ENCODE results near the gene TIFAB. TPM values are rescaled to one million over a fixed set of nuclear protein-coding genes. Genes with fewer than 3 reads are reported as not detected.

The TIFAB gene
- total and polyA plus RNA-seq, 2 donors: 0.30 to 2.5 TPM

GRCh38 chr5:135436951-135437418 lies 15.2 kb downstream of the TIFAB start:
- no peak overlapping the region for H3K27ac ChIP-seq (ENCODE audit: low read depth in 1 of 2, low read length in 1 of 2)
- H3K27me3 ChIP-seq (ENCODE audit: control insufficient read depth in 2 of 2, insufficient read depth in 1 of 2, low read length in 1 of 2): no peaks in the 10 kb centered on the region
- H3K4me1 ChIP-seq (ENCODE audit: control insufficient read depth in 2 of 2, insufficient read depth in 2 of 2, low read length in 2 of 2): peaks cover 0 to 41% of the 10 kb centered on the region in 2 donors
- WGBS: 72% methylated on average over 7 of the region's 7 CpGs
- no peaks in the 10 kb centered on the region for H3K36me3 ChIP-seq (ENCODE audit: control insufficient read depth in 2 of 2, insufficient read depth in 2 of 2, low read length in 1 of 2)
- no peak for DNase-seq (ENCODE audit: low read depth in 6 of 9, low spot score in 9 of 9)
- no peaks in the 10 kb centered on the region for H3K9me3 ChIP-seq (ENCODE audit: control insufficient read depth in 2 of 2, insufficient read depth in 1 of 2, low read length in 1 of 2)
- H3K4me3 ChIP-seq (ENCODE audit: low read length in 2 of 2): no peak overlapping the region

- Histone ChIP-seq H3K4me1 (ENCODE audit: control insufficient read depth in 2 of 2, insufficient read depth in 2 of 2, low read length in 2 of 2) (peaks cover 0 to 33% of the 10 kb centered on the region in 2 donors), H3K27me3 (ENCODE audit: control insufficient read depth in 2 of 2, insufficient read depth in 1 of 2, low read length in 1 of 2) (no peaks in the 10 kb centered on the region), H3K9me3 (ENCODE audit: control insufficient read depth in 2 of 2, insufficient read depth in 1 of 2, low read length in 1 of 2) (no peaks in the 10 kb centered on the region), H3K36me3 (ENCODE audit: control insufficient read depth in 2 of 2, insufficient read depth in 2 of 2, low read length in 1 of 2) (no peaks in the 10 kb centered on the region), H3K27ac (ENCODE audit: low read depth in 1 of 2, low read length in 1 of 2) (no peak overlapping the region), H3K4me3 (ENCODE audit: low read length in 2 of 2) (no peak overlapping the region)
- no peak for DNase-seq (ENCODE audit: low read depth in 6 of 9, low spot score in 9 of 9)
- WGBS: 93% methylated on average over 9 of the region's 9 CpGs
Measured at GRCh38 chr5:135435467-135436330, 16.5 kb downstream of the TIFAB start.

GRCh38 chr5:135434591-135435466 lies 17.3 kb downstream of the TIFAB start:
- no peak for DNase-seq (ENCODE audit: low read depth in 6 of 9, low spot score in 9 of 9)
- 79% methylated on average over 24 of the region's 24 CpGs for WGBS
- H3K4me1 ChIP-seq (ENCODE audit: control insufficient read depth in 2 of 2, insufficient read depth in 2 of 2, low read length in 2 of 2): peaks cover 0 to 29% of the 10 kb centered on the region in 2 donors

GRCh38 chr5:135433681-135434426 lies 18.3 kb downstream of the TIFAB start:
- 93% methylated on average over 12 of the region's 12 CpGs for WGBS
- H3K36me3 ChIP-seq (ENCODE audit: control insufficient read depth in 2 of 2, insufficient read depth in 2 of 2, low read length in 1 of 2): no peaks in the 10 kb centered on the region
- no peaks in the 10 kb centered on the region for H3K27me3 ChIP-seq (ENCODE audit: control insufficient read depth in 2 of 2, insufficient read depth in 1 of 2, low read length in 1 of 2)
- H3K4me1 ChIP-seq (ENCODE audit: control insufficient read depth in 2 of 2, insufficient read depth in 2 of 2, low read length in 2 of 2): peaks cover 0 to 25% of the 10 kb centered on the region in 2 donors
- H3K4me3 ChIP-seq (ENCODE audit: low read length in 2 of 2): no peak overlapping the region
- no peak for DNase-seq (ENCODE audit: low read depth in 6 of 9, low spot score in 9 of 9)
- peaks cover 0 to under 1% of the 10 kb centered on the region in 2 donors for H3K9me3 ChIP-seq (ENCODE audit: control insufficient read depth in 2 of 2, insufficient read depth in 1 of 2, low read length in 1 of 2)
- H3K27ac ChIP-seq (ENCODE audit: low read depth in 1 of 2, low read length in 1 of 2): no peak overlapping the region

More at GRCh38 chr5:135434591-135435466, 17.3 kb downstream of the TIFAB start:
- no peak overlapping the region for H3K4me3 ChIP-seq (ENCODE audit: low read length in 2 of 2)
- H3K27me3 ChIP-seq (ENCODE audit: control insufficient read depth in 2 of 2, insufficient read depth in 1 of 2, low read length in 1 of 2): no peaks in the 10 kb centered on the region
- H3K36me3 ChIP-seq (ENCODE audit: control insufficient read depth in 2 of 2, insufficient read depth in 2 of 2, low read length in 1 of 2): no peaks in the 10 kb centered on the region
- H3K27ac ChIP-seq (ENCODE audit: low read depth in 1 of 2, low read length in 1 of 2): no peak overlapping the region
- no peaks in the 10 kb centered on the region for H3K9me3 ChIP-seq (ENCODE audit: control insufficient read depth in 2 of 2, insufficient read depth in 1 of 2, low read length in 1 of 2)

GRCh38 chr5:135432113-135432512 lies 20.0 kb downstream of the TIFAB start:
- H3K36me3 ChIP-seq (ENCODE audit: control insufficient read depth in 2 of 2, insufficient read depth in 2 of 2, low read length in 1 of 2): no peaks in the 10 kb centered on the region

GRCh38 chr5:135430135-135430437 lies 22.1 kb downstream of the TIFAB start:
- Histone ChIP-seq H3K9me3 (ENCODE audit: control insufficient read depth in 2 of 2, insufficient read depth in 1 of 2, low read length in 1 of 2) (peaks cover 0 to 4% of the 10 kb centered on the region in 2 donors), H3K27me3 (ENCODE audit: control insufficient read depth in 2 of 2, insufficient read depth in 1 of 2, low read length in 1 of 2) (no peaks in the 10 kb centered on the region), H3K4me1 (ENCODE audit: control insufficient read depth in 2 of 2, insufficient read depth in 2 of 2, low read length in 2 of 2) (peaks cover 3 to 12% of the 10 kb centered on the region in 2 donors), H3K36me3 (ENCODE audit: control insufficient read depth in 2 of 2, insufficient read depth in 2 of 2, low read length in 1 of 2) (no peaks in the 10 kb centered on the region), H3K4me3 (ENCODE audit: low read length in 2 of 2) (no peak overlapping the region), H3K27ac (ENCODE audit: low read depth in 1 of 2, low read length in 1 of 2) (no peak overlapping the region)
- WGBS: 96% methylated on average over 7 of the region's 7 CpGs
- no peak for DNase-seq (ENCODE audit: low read depth in 6 of 9, low spot score in 9 of 9)

More at GRCh38 chr5:135432113-135432512, 20.0 kb downstream of the TIFAB start:
- Histone ChIP-seq H3K4me3 (ENCODE audit: low read length in 2 of 2) (no peak overlapping the region), H3K4me1 (ENCODE audit: control insufficient read depth in 2 of 2, insufficient read depth in 2 of 2, low read length in 2 of 2) (peaks cover 0 to 8% of the 10 kb centered on the region in 2 donors), H3K27ac (ENCODE audit: low read depth in 1 of 2, low read length in 1 of 2) (no peak overlapping the region), H3K27me3 (ENCODE audit: control insufficient read depth in 2 of 2, insufficient read depth in 1 of 2, low read length in 1 of 2) (no peaks in the 10 kb centered on the region), H3K9me3 (ENCODE audit: control insufficient read depth in 2 of 2, insufficient read depth in 1 of 2, low read length in 1 of 2) (peaks cover 0 to 4% of the 10 kb centered on the region in 2 donors)
- no peak for DNase-seq (ENCODE audit: low read depth in 6 of 9, low spot score in 9 of 9)
- WGBS: 96% methylated on average over 4 of the region's 4 CpGs

GRCh38 chr5:135429301-135430134 lies 22.6 kb downstream of the TIFAB start:
- Histone ChIP-seq H3K4me1 (ENCODE audit: control insufficient read depth in 2 of 2, insufficient read depth in 2 of 2, low read length in 2 of 2) (peaks cover 3 to 15% of the 10 kb centered on the region in 2 donors), H3K36me3 (ENCODE audit: control insufficient read depth in 2 of 2, insufficient read depth in 2 of 2, low read length in 1 of 2) (no peaks in the 10 kb centered on the region), H3K27me3 (ENCODE audit: control insufficient read depth in 2 of 2, insufficient read depth in 1 of 2, low read length in 1 of 2) (no peaks in the 10 kb centered on the region), H3K9me3 (ENCODE audit: control insufficient read depth in 2 of 2, insufficient read depth in 1 of 2, low read length in 1 of 2) (peaks cover 0 to 4% of the 10 kb centered on the region in 2 donors), H3K4me3 (ENCODE audit: low read length in 2 of 2) (no peak overlapping the region), H3K27ac (ENCODE audit: low read depth in 1 of 2, low read length in 1 of 2) (no peak overlapping the region)
- no peak for DNase-seq (ENCODE audit: low read depth in 6 of 9, low spot score in 9 of 9)
- WGBS: 85% methylated on average over 12 of the region's 12 CpGs

- H3K4me1 ChIP-seq (ENCODE audit: control insufficient read depth in 2 of 2, insufficient read depth in 2 of 2, low read length in 2 of 2): peaks cover 3 to 15% of the 10 kb centered on the region in 2 donors
- no peaks in the 10 kb centered on the region for H3K27me3 ChIP-seq (ENCODE audit: control insufficient read depth in 2 of 2, insufficient read depth in 1 of 2, low read length in 1 of 2)
- H3K4me3 ChIP-seq (ENCODE audit: low read length in 2 of 2): no peak overlapping the region
- WGBS: 83% methylated on average over 1 of the region's 1 CpG
- H3K9me3 ChIP-seq (ENCODE audit: control insufficient read depth in 2 of 2, insufficient read depth in 1 of 2, low read length in 1 of 2): peaks cover 0 to 4% of the 10 kb centered on the region in 2 donors
- H3K27ac ChIP-seq (ENCODE audit: low read depth in 1 of 2, low read length in 1 of 2): no peak overlapping the region
- no peak for DNase-seq (ENCODE audit: low read depth in 6 of 9, low spot score in 9 of 9)
- H3K36me3 ChIP-seq (ENCODE audit: control insufficient read depth in 2 of 2, insufficient read depth in 2 of 2, low read length in 1 of 2): no peaks in the 10 kb centered on the region
Measured at GRCh38 chr5:135428586-135428985, 23.6 kb downstream of the TIFAB start.

Data from thymus (tissue), 11 donors.